D721Med (cell line): ENCODE results near the gene ZNF778.
"Not testable (repeated sequence)": the region's sequence is repeated elsewhere in the genome, so short reads cannot be mapped to it uniquely, and the experiment has no call there.

ENCODE experiments used
- DNase-seq: peaks from one replicate; pipeline ENCODE4 v3.0.0; 2011; ENCODE audit warnings: low spot score; ENCODE audit not compliant: insufficient read length
- FAIRE-seq: peaks from 2 replicates; lab custom pipeline; 2011; peaks lifted over from hg19 to GRCh38; lab: Jason Lieb, UNC
- TF ChIP-seq, protein P1 (sequence below): IDR thresholded peaks from 2 replicates; pipeline ENCODE4 v1.5.1; 2012; ENCODE audit warnings: mild to moderate bottlenecking, control low read depth; ENCODE audit not compliant: insufficient read depth; ENCODE audit errors: missing control alignments

Gene ZNF778

DNA sequence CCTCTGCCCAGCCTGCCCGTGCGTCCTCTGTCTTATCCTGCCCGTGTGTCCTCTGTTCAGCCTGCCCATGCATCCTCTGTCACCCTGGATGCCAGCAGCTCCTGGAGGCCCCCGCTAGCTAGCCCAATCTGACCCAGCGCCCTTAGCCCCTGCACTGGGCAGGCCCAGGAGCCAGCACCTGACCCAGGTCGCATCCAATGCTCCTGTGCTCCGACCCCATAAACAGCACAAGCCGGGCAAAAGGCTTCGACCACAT is 32.9 kb upstream of the ZNF778 start:
- TF ChIP-seq, protein P1, sequence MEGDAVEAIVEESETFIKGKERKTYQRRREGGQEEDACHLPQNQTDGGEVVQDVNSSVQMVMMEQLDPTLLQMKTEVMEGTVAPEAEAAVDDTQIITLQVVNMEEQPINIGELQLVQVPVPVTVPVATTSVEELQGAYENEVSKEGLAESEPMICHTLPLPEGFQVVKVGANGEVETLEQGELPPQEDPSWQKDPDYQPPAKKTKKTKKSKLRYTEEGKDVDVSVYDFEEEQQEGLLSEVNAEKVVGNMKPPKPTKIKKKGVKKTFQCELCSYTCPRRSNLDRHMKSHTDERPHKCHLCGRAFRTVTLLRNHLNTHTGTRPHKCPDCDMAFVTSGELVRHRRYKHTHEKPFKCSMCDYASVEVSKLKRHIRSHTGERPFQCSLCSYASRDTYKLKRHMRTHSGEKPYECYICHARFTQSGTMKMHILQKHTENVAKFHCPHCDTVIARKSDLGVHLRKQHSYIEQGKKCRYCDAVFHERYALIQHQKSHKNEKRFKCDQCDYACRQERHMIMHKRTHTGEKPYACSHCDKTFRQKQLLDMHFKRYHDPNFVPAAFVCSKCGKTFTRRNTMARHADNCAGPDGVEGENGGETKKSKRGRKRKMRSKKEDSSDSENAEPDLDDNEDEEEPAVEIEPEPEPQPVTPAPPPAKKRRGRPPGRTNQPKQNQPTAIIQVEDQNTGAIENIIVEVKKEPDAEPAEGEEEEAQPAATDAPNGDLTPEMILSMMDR, result no peak
- FAIRE-seq, result no peak
- no peak for DNase-seq

DNA sequence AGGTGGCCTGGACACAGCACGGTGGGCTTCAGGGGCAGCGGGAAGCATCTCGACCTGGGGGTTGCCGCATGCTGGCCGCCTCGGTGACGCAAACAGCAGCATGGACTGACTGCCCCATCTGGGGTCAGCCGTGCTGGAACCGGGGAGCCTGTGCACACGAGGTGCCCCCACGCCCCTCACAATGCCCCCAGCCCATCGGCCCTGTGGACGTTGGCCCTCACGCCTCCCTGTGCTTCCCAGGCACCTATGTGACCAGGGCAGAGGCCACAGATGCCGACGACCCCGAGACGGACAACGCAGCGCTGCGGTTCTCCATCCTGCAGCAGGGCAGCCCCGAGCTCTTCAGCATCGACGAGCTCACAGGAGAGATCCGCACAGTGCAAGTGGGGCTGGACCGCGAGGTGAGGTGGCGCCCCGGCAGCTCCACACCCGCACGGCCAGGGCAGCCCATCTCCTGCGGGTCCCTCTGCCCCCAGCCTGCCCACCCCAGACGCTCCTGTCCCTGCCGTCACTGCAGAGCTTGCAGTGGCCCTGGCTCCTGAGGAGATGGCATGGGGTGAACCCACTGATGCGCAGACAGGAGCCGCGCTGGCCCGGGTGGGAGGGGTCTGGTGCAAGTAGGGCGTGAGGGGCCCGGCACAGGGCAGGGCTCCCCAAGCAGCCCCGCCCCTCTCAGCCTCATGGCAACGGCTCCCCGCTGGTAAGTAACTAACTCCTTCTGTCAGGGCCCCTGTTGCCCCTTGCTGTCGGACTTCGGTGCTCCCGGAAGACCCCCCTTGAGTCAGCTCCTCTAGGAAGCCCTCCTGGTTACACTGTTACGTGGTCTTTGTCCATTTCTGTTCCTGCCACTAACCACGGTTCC is 32.3 kb upstream of the ZNF778 start:
- DNase-seq (no peak), FAIRE-seq (no peak)
- TF ChIP-seq, protein P1, result no peak

DNA sequence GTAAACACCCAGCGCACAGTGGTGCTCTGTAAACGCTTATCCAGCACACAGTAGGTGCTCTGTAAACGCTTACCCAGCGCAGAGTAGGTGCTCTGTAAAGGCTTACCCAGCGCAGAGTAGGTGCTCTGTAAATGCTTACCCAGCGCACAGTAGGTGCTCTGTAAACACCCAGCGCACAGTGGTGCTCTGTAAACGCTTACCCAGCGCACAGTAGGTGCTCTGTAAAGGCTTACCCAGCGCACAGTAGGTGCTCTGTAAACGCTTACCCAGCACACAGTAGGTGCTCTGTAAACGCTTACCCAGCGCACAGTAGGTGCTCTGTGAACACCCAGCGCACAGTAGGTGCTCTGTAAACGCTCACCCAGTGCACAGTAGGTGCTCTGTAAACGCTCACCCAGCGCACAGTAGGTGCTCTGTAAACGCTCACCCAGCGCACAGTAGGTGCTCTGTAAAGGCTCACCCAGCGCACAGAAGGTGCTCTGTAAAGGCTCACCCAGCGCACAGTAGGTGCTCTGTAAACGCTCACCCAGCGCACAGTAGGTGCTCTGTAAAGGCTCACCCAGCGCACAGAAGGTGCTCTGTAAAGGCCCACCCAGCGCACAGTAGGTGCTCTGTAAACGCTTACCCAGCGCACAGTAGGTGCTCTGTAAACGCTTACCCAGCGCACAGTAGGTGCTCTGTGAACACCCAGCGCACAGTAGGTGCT is 31.5 kb upstream of the ZNF778 start:
- not testable (repeated sequence) for DNase-seq, FAIRE-seq

DNA sequence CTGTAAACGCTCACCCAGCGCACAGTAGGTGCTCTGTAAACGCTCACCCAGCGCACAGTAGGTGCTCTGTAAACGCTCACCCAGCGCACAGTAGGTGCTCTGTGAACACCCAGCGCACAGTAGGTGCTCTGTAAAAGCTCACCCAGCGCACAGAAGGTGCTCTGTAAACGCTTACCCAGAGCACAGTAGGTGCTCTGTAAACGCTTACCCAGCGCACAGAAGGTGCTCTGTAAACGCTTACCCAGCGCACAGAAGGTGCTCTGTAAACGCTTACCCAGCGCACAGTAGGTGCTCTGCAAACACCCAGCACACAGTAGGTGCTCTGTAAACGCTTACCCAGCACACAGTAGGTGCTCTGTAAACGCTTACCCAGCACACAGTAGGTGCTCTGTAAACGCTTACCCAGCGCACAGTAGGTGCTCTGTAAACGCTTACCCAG is 30.9 kb upstream of the ZNF778 start:
- DNase-seq, FAIRE-seq: not testable (repeated sequence)

DNA sequence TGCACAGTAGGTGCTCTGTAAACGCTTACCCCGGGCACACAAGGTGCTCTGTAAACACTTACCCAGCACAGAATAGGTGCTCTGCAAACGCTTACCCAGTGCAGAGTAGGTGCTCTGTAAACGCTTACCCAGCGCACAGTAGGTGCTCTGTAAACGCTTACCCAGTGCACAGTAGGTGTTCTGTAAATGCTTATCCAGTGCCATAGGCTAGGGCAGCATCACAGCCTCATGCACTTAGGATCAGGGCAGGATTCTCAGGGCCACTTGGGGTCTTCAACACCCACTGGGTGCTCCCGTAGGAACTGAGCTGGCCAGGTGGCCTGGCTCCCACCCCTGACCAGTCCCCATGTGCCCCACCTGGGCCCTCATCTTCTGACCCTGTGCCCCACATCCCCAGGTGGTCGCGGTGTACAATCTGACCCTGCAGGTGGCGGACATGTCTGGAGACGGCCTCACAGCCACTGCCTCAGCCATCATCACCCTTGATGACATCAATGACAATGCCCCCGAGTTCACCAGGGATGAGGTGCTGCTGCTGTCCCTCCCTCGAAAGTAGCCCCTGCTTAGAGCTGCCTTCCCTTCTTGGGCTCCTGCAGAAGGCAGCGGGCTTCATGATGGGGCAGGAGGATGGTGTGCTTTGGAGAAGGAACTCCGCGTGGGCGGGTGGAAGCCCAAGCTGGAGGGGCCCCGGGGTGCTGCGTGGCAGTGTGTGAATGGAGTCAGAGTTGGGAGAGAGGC is 30.3 kb upstream of the ZNF778 start:
- no peak for DNase-seq
- no peak for FAIRE-seq
- TF ChIP-seq, protein P1, result no peak

DNA sequence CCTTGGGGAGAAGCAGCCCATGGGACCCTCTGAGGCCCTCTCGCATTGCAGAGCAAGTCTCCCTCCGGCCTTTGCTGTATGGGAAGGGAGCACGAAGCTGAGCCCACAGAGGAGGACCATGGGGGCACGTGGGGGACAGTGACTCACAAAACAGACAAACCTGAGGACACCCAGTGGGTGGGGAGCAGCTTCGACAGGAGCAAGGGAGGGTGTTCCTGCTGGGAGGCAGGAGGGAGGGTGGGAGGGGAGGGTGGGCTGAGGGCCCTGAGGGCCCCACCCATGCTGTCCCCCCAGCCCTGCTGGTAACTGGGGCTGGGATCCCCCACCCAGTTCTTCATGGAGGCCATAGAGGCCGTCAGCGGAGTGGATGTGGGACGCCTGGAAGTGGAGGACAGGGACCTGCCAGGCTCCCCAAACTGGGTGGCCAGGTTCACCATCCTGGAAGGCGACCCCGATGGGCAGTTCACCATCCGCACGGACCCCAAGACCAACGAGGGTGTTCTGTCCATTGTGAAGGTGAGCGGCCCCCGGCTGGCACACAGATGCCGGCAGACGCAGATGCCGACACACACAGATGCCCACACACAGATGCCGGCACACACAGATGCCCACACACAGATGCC is 29.6 kb upstream of the ZNF778 start:
- DNase-seq (no peak), FAIRE-seq (no peak)

DNA sequence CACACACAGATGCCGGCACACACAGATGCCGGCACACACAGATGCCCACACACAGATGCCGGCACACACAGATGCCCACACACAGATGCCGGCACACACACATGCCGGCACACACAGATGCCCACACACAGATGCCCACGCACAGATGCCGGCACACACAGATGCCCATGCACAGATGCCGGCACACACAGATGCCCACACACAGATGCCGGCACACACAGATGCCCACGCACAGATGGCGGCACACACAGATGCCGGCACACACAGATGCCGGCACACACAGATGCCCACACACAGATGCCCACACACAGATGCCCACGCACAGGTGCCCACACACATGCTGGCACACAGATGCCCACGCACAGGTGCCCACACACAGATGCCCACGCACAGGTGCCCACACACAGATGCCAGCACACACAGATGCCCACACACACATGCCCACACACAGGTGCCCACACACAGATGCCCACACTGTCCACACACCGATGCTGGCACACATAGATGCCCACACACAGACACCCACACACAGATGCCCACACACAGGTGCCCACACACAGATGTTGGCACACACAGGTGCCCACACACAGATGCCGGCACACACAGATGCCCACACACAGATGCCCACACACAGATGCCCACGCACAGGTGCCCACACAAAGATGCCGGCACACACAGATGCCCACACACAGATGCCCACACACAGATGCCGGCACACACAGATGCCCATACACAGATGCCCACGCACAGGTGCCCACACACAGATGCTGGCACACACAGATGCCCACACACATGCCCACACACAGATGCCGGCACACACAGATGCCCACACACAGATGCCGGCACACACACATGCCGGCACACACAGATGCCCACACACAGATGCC is 28.8 kb upstream of the ZNF778 start:
- FAIRE-seq, DNase-seq: not testable (repeated sequence)

More for the DNA sequence above, 29.6 kb upstream of the ZNF778 start:
- TF ChIP-seq, protein P1, result no peak
